HG02571 (cell line): ENCODE data around the gene NR1I2.
A peak's percentile ranks its signal among the peaks of the same experiment; 100 is the strongest.

ENCODE experiments used
- ATAC-seq: cut with Tn5 transposase; IDR thresholded peaks from one replicate; pipeline ENCODE4 v1.9.1; 2021; ENCODE audit warnings: mild to moderate bottlenecking, moderate library complexity; ENCODE audit not compliant: unreplicated experiment

The NR1I2 gene

DNA sequence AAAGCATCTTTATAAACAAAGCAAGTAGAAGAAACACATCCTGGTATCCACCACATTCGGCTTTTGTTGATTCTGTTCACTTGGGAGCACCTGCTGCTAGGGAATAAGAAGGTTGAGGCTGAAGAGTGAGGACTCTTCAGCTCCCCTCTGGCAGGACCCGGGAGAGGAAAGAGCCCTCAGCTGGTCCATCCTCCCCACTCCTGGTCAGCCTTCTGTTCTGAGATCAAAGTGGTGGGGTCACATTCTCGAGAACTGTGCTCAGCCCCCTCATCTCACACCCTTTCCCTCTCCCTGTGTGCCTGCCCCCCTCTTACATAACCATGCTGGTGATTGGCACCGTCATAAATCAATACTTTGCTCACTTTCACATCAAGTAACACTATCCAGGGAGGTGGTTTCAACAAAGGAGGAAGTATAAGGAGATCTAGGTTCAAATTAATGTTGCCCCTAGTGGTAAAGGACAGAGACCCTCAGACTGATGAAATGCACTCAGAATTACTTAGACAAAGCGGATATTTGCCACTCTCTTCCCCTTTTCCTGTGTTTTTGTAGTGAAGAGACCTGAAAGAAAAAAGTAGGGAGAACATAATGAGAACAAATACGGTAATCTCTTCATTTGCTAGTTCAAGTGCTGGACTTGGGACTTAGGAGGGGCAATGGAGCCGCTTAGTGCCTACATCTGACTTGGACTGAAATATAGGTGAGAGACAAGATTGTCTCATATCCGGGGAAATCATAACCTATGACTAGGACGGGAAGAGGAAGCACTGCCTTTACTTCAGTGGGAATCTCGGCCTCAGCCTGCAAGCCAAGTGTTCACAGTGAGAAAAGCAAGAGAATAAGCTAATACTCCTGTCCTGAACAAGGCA, at the start of gene NR1I2:
TSS of gene NR1I2 (plus strand) at position 772 of the 869 bp plus-strand sequence.
- no peak for ATAC-seq

DNA sequence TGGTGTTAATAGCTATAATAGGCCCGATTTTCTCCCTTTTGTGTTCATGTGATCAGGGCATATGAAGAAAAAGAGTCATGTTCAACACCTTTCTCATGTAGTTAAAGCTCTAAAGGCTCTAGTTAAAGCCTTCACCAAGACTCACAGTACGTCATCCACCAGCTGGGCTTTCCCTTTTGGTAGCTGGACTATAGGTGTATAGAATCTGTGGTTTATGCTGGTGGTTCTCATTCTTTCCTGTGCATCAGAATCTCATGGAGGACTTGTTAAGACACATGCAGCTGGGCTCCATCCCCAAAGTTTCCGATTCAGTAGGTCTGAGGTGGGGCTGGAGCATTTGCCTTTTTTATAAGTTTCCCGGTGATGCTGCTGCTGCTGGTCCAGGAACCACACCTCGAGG, 48.1 kb upstream of the NR1I2 start:
- ATAC-seq, result no peak

DNA sequence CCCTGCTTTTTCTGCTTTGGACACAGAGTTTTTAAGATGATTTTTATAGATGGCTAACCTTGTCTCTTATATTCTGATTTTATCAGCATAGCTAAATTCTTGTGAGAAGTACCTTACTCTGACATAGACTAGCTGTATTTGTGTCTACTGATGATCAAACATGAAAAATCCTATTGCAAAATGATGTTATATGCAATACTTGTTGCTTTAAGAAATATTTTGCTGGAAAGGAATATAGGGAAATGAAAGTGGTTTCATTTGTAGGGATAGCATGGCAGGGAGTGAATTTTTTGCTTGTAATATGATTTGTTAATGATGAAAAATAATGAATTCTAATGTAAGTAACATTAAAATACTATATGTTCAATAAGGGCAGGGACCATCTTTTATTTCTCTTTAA, 43.2 kb upstream of the NR1I2 start:
- no peak for ATAC-seq

DNA sequence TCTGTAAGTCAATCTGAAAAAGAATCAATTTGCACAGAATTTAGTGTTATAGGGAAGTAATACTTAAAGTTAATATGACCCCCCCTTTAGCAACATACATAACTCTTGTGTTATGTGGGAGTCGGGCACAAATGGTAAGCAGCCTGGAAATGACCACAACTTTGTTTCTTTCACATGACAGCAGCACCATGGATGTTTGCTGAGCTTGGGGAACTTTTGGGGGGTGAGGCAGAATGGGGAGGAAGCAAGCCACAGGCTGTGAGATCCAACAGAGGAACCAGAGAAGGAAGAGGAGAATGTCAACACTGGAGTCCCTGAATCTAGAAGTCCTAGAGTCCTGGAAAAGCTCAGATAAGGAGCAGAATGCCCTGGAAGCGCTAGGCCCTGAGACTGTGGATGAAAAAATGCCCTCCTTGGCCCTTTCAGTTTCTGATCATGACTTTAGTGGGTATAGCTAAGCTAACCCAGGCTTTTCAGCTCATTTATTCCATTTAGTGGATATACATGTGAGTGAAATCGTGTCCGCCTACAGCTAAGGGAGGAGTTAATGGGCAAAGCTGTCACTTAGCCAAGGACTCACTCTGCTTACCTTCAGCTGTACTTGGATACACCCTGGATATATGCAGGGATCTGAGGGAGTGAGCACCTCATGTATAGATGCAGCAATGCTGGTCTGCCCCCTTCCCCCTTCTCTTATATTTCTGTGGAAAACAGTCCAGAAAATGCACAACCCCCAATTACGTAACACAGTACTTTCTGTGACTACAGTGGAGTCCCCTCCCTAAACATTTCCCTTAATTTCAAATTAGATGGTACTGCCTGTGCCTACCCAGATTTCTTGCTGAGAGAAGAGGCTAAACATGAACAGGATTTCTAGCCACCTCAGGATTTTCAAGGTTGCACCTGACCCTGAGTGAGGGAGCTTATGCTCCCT, 40.0 kb upstream of the NR1I2 start:
- ATAC-seq, result no peak

DNA sequence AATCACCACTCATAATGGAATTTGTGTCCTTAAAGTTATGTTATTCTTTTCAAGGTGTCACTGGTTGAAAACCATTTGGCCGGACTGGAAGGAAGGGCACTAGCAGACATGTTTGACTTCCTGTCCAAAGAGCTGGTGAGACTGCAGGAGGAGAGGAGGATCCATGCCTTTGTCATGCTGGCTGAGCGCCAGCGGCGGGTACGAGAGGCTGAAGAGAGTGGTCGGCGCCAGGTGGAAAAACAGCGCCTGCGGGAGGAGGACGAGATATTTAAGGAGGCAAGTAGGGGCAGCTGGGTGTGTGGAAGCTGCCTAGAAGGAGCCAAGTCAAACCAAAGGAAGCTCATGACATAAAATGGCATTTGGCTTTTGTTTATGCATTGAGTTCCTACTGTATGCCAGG, 38.0 kb upstream of the NR1I2 start:
- ATAC-seq, result no peak

DNA sequence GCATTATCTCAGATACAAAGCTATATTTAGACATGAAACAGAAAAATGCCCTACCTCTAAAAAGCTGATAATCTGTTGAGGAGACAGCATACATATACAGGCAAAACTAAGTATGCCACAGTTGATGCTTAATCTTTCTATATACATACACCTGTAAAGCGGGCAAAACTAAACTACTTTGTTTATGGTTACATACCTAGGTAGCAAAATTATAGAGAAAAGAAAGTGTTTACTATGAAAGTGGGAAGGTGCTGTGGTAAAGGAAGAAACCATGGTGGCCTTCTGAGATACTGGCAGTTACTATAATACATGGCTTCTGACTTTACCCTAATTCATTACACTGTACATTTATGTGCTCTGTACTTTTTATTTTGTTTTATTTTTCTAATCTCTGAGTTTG, 36.0 kb upstream of the NR1I2 start:
- ATAC-seq, result no peak

DNA sequence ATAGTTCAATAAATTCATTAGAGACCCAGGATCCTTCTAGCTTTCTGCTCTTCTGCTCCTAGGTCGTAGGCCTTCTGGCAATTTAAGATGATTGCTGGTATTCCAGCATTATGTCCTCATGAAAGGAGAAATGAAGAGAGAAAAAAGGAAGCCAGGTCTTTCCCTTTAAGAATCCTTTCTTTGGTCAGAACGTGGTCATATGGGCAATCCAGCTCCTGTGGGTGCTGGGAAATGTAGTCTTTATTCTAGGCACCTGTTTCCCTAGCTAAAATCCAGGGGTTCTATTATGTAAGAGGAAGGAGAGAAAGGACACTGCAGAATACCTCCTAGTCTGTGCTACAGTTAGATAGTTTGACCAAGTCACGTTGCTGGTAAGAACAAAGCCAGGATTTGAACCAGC, 35.5 kb upstream of the NR1I2 start:
- no peak for ATAC-seq

DNA sequence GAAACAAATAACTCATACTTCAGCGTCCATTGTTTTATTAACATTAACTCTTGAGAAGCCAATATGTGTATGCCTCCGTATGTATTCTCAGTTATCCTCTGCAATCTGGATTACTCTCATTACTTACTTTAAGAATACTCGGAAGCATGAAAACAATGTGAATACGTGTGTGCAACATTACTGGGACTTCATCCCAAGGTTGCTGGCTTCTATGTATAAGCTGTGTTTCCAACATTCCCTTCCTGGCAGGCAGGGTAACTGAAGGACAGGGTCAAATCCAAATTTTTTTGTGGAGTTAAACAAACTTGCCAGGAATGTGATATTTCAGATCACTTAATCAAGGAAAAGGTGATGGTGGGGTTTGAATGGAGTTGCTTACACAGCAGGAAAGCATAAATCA, 34.5 kb upstream of the NR1I2 start:
- ATAC-seq, result no peak

DNA sequence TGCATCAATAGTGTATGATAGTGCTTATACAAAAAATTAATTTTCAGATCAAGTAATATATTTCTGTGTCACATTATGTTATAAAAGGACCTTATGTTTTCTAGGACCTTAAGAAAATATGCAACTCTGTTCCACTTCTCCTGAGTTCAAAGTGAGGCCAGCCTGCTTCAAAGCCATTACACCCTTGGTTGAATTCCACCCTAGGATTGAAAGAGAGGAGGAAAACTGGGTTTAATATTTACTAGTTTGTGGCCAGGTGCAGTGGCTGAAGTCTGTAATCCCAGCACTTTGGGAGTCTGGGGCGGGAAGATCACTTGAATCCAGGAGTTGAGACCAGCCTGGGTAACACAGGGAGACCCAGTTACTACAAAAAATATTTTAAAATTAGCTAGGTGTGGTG, 32.9 kb upstream of the NR1I2 start:
- ATAC-seq, result no peak

DNA sequence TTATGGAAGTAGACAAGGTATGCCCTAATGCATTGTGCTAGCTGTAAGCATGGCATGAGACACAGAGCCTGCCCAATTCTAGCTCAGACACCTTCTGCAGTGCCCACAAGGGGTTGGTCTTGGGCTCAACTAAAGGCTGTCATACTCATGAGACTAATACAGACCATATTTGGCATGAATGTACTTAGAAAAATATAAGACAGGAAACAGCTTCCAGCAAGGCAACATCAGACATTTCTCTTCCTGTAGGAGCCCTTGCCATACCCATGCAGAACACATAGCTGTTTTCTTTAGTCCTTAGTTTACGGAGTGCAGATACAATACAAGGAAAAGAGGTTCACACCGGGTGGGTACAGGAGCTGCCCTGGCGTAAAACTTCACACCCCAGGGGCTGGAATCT, 30.5 kb upstream of the NR1I2 start:
- no peak for ATAC-seq

DNA sequence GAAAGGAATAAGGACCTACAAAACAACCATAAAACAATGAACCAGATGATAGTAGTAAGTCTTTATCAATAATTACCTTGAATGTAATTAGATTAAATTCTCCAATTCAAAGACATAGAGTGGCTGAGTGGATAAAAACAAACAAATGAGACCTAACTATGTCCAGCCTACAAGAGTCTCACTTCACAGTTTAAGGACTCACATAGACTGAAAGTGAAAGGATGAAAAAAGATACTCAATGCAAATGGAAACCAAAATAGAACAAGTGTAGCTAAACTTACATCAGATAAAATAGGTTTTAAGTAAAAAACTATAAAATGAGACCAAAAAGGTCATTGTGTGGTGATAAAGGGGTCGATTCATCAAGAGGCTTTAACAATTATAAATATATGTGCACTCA, 21.9 kb upstream of the NR1I2 start:
- ATAC-seq, result peak; percentile 81

DNA sequence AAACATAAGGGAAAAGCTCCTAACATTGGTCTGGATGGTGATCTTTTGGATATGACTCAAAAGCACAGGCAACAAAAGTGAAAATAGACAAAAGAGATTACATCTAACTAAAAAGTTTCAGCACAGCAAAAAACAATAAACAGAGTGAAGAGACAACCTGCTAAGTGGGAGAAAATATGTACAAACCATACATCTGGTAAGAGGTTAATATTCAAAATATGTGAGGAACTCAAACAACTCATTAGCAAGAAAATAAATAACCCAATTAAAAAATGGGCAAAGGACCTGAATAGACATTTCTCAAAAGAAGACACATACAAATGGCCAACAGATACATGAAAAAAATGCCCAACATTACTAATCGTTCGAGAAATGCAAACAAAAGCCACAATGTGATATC, 19.0 kb upstream of the NR1I2 start:
- ATAC-seq, result no peak

DNA sequence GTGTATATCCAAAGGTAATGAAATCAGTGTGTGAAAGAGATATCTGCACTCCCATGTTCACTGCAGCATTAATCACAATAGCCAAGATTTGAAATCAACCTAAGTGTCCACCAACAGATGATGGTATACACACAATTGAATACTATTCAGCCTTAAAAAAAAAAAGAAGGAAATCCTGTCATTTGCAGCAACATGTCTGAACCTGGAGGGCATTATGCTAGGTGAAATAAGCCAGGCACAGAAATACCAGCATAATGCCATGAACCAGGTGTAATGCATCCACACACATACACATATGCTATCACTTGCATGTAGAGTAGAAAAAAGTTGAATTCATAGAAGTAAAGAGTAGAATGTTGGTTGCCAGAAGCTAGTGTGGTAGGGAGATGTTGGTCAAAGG, 18.4 kb upstream of the NR1I2 start:
- no peak for ATAC-seq

DNA sequence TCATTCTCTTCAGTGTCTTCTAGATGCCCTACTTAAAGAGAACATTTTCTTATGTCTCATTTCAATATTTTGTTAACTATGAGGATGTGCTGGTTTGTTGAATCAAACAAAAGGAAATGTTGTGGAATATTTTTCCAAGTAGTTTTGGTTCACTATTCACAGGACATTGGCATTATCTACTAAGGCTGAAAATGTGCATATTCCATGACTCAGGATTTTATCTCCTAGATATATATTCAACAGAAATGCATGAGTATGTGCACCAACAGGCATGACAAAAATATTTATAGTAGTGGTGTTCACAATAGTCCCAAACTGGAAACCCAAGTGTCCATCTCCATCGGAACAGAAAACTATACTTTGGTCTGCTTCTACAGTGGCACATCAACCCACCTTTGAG, 16.7 kb upstream of the NR1I2 start:
- ATAC-seq, result no peak

DNA sequence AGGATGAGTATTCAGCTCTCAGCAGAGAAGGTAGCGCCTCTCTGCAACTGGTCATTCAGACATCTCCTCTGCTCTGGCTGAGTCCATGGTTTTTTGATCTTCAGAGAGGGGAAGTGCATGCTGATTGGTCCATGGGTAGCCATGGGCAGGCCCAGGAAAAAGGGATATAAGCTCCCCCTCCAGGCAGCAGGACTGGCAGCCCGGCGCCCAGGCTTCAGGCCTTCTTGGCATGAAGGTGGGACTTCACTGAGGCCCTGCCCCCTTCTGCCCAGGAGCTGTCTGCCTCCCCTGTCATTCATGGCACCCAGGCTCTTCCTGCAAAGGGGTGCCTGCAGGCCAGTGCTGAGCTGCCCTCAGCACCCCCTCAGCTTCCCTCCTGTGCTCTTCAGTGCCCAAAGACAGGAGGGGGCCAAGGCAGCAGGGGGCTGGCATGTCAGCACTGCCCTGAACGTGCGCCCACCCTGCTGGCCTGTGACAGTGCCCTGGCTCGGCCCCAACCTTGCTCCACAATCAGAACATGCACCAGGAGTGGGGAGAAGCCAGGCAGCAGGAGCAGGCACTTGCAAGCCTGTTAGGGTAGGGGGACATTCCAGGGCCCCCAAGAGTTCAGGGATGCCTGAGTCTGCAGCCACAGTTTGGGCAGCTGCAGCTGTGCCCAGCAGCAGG, 13.8 kb upstream of the NR1I2 start:
- no peak for ATAC-seq

DNA sequence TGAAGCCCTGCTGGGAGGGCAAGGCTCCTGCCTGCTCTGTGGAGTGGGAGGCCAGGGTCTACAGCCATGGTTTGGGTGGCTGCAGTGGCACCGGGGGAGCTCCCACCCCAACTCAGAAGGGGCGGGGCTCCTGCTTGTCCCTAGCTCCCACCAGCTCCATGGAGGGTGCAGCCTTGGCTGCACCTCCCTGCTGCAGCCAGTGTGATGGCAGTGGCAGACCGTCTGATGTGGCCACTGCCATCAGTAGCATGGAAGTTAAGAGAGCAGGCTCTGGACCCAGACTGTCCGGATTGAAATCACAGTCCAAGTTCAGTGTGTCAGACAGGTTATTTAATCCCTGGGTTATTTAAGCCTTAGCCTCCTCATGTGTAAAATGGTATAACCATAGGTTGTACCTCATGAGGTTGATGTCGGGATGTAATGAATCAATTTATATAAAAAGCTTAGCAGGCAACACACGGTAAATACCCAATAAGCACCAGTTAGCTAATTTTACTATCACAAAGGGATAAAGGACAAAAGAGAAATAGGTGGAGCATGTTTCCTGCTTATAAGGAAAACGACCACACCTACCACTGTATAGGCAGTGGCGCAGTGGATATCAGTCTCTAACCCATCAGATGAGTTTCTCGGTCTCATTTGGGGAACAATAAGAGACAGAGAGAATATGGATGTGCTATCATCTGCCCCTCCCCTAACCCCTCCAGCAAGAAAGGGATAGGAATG, 13.1 kb upstream of the NR1I2 start:
- ATAC-seq, result no peak

DNA sequence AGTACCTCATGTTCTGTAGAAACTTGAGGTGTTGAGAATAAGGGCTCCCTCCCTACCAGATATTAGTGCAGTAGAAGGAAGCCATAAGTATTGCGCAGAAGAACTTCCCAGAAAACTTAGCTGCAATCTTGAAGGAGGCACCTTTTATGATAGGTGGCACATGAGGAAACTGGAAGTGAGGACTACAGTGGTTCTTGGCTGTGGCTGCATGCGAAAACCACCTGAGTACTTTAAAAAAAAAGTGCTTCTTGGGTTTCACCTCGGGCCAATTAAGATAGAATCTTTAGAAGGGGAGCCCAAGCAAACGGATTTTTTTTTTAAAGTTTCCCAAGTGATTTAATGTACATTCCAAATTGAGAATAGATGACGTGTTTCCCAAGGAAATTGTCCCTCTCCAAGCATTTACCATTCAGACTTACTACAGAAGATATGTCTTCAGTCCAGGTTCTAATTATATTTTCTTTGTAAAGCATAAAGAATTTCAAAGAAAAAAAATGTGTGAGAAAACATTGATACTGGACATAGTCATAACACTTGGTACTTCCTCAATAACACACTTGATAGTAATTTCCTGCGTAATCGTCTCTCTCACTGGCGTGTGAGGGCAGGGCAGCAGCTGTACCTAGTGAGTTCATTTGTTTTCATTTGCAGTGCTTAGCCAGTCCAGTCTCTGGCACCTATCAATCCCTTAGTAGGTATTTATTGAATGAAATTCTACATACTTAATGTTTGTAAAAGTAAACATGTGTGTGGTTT, 12.3 kb upstream of the NR1I2 start:
- no peak for ATAC-seq

DNA sequence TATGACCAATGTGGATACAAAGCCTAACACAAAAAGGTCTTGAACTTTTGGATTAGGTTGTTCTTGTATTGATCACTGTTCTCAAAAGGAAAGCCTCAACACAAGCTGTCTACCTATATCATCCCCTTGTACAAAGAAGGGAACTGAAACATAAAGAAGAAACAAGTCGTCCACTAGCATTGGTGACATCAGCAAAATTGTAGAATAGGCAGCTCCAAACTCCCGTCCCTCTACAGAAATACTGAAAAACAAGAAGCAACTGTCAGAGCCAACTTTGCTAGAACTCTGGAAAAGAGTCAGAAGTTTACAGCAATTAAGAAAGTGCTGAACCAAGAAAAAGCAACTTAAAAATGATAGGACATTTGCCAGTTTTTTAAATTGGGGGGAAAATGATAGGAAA, 7.5 kb upstream of the NR1I2 start:
- no peak for ATAC-seq

DNA sequence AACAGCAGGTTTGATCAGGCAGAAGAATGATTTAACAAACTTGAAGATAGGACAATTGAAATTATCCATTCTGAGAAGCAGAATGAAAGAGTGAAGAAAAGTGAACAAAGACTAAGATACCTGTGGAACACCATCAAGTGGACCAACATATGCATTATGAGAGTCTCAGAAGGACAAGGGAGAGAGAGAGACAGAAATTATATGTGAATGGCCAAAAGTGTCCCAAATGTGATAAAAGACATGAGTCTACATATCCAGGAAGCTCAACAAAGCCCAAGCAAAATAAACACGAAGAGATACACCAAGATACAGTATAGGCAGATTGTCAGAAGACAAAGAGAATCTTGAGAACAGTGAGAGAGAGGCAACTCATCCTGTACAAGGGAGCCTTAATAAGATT, 5.6 kb upstream of the NR1I2 start:
- no peak for ATAC-seq

DNA sequence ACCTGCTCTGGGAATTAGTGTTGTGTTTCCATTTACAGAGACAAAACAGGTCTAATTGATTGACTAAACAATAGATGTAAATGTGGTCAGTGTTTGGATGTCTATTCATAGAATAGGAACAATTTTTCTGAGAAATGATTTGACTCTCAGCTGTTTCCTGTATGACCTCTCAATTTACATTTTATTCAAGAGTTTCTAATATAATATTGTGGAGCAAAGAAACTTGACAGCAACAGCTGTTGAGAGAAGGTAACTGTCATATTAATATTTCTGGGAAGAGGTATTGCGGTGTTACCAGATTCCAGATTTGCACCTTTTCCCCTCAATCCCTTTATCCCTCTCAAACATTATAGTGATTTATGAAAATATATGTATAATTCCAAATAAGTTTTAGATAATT, 3.7 kb upstream of the NR1I2 start:
- ATAC-seq, result no peak
